Stomach (tissue), 4 donors: Measurements from ENCODE around the gene PEAK1.

Source experiments
- EP300 ChIP-seq: sonication (generic); formaldehyde crosslinking; IDR thresholded peaks from one replicate; pipeline ENCODE4 v1.6.1; 2017; ENCODE audit warnings: antibody characterized with exemption
- POLR2AphosphoS5 ChIP-seq, 3 donors: sonication (generic); formaldehyde crosslinking; IDR thresholded peaks; one replicate each; pipeline ENCODE4 v1.6.1; 2016; ENCODE audit warnings: antibody characterized with exemption in 3 of 3
- TF ChIP-seq, protein P1 (sequence below), 7 experiments: fragments of 450-650 bp in 4 of 7; fragments of 200-600 bp in 3 of 7; sonication (generic) in 3 of 7; IDR thresholded peaks; one replicate each; pipeline ENCODE4 v1.5.1; 2016 to 2019; ENCODE audit warnings: antibody characterized with exemption in 7 of 7, control low read depth in 2 of 7, mild to moderate bottlenecking in 1 of 7

DNA sequence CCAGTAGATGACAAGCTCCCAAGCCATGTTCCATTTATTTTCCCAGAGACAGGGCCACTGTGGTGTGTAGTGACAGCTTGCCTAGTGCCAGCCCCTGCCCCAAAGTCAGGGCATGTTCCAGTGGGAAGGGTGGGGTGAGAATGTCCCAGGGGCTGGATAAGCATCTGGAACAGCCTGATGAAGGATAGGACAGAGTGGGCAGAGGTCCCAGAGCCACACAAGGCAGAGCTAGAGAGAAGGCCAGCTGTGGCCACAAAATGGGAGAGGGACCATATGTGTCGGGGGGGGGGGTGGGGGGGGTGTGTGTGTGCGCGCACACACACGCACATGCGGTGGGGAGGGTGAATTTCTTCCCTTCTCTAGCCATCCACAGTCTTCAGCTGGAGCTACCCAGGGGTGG is 322.0 kb downstream of the PEAK1 start:
- TF ChIP-seq, protein P1, sequence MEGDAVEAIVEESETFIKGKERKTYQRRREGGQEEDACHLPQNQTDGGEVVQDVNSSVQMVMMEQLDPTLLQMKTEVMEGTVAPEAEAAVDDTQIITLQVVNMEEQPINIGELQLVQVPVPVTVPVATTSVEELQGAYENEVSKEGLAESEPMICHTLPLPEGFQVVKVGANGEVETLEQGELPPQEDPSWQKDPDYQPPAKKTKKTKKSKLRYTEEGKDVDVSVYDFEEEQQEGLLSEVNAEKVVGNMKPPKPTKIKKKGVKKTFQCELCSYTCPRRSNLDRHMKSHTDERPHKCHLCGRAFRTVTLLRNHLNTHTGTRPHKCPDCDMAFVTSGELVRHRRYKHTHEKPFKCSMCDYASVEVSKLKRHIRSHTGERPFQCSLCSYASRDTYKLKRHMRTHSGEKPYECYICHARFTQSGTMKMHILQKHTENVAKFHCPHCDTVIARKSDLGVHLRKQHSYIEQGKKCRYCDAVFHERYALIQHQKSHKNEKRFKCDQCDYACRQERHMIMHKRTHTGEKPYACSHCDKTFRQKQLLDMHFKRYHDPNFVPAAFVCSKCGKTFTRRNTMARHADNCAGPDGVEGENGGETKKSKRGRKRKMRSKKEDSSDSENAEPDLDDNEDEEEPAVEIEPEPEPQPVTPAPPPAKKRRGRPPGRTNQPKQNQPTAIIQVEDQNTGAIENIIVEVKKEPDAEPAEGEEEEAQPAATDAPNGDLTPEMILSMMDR (IDR thresholded peaks at IDR 0.05): no peak
- no peak for TF ChIP-seq POLR2AphosphoS5 (IDR thresholded peaks at IDR 0.05)
- no peak for TF ChIP-seq EP300
